Keratinocyte (primary cell): ENCODE data around the gene CDRT4. TPM values are rescaled to one million over a fixed set of nuclear protein-coding genes. Genes with fewer than 3 reads are reported as not detected.

Source experiments
- DNase-seq: peaks from one replicate; pipeline ENCODE4 v3.0.0-alpha.2; 2011; ENCODE audit warnings: low read depth, missing footprints, low spot score
- FAIRE-seq: peaks from 2 replicates; lab custom pipeline; 2011; peaks lifted over from hg19 to GRCh38; lab: Jason Lieb, UNC
- H2AFZ ChIP-seq: 2 replicates; pipeline ENCODE4 v1.6.0; 2012; ENCODE audit warnings: low read length, control low read depth, inconsistent platforms; ENCODE audit not compliant: control insufficient read depth
- H3K27ac ChIP-seq: 2 replicates; pipeline ENCODE4 v1.5.1; 2011; ENCODE audit warnings: low read length; ENCODE audit not compliant: control insufficient read depth, insufficient read depth
- H3K27me3 ChIP-seq: 3 replicates; pipeline ENCODE4 v1.6.0; 2011; ENCODE audit warnings: low read length; ENCODE audit not compliant: control insufficient read depth, insufficient read depth; ENCODE audit errors: extremely low read depth
- H3K36me3 ChIP-seq, 2 experiments: 2 replicates in 1 of 2; 3 replicates in 1 of 2; pipeline ENCODE4 v1.5.1; 2011; ENCODE audit warnings: low read length in 2 of 2, mild to moderate bottlenecking in 1 of 2; ENCODE audit not compliant: control insufficient read depth in 2 of 2, insufficient read depth in 2 of 2; ENCODE audit errors: extremely low read depth in 1 of 2
- H3K4me1 ChIP-seq: 3 replicates; pipeline ENCODE4 v1.5.1; 2011; ENCODE audit warnings: low read length; ENCODE audit not compliant: control insufficient read depth, insufficient read depth; ENCODE audit errors: extremely low read depth
- H3K4me2 ChIP-seq: 3 replicates; pipeline ENCODE4 v1.6.0; 2011; ENCODE audit warnings: low read depth, low read length; ENCODE audit not compliant: control insufficient read depth, insufficient read depth; ENCODE audit errors: extremely low read depth
- H3K4me3 ChIP-seq, 3 experiments: fragments of 200-600 bp in 1 of 3; sonication (generic) in 1 of 3; 2 replicates in 2 of 3; 3 replicates in 1 of 3; pipeline ENCODE4 v1.5.1; 2011 to 2016; ENCODE audit warnings: low read length in 3 of 3, mild to moderate bottlenecking in 3 of 3, control low read depth in 2 of 3, inconsistent platforms in 1 of 3, low read depth in 1 of 3, mixed read lengths in 1 of 3, mixed run types in 1 of 3, moderate library complexity in 1 of 3; ENCODE audit not compliant: control insufficient read depth in 2 of 3, insufficient read depth in 2 of 3; ENCODE audit errors: extremely low read depth in 1 of 3
- H3K79me2 ChIP-seq: 2 replicates; pipeline ENCODE4 v1.6.0; 2012; ENCODE audit warnings: low read length; ENCODE audit not compliant: control insufficient read depth, insufficient read depth
- H3K9ac ChIP-seq: 3 replicates; pipeline ENCODE4 v1.6.0; 2011; ENCODE audit warnings: low read length; ENCODE audit not compliant: control insufficient read depth, insufficient read depth; ENCODE audit errors: extremely low read depth
- H3K9me1 ChIP-seq: 3 replicates; pipeline ENCODE4 v1.6.0; 2011; ENCODE audit warnings: low read length; ENCODE audit not compliant: control insufficient read depth, insufficient read depth; ENCODE audit errors: extremely low read depth
- H3K9me3 ChIP-seq: 2 replicates; pipeline ENCODE4 v1.5.1; 2012; ENCODE audit warnings: low read depth, low read length; ENCODE audit not compliant: control insufficient read depth
- H4K20me1 ChIP-seq: 3 replicates; pipeline ENCODE4 v1.6.0; 2011; ENCODE audit warnings: low read length; ENCODE audit not compliant: control insufficient read depth, insufficient read depth; ENCODE audit errors: extremely low read depth
- EZH2 ChIP-seq: IDR thresholded peaks from one replicate; pipeline ENCODE4 v1.6.1; 2012; ENCODE audit warnings: inconsistent platforms, mild to moderate bottlenecking, low read length, moderate library complexity
- dilution Hi-C: fragments of 300-500 bp; cut with MboI; formaldehyde crosslinking; loops from one replicate; pipeline ENCODE4 v1.7.0; 2020; ENCODE audit warnings: low sequenced_read_pairs; ENCODE audit not compliant: extremely low pct_ligation_motif_present
- polyA plus RNA-seq, 5 experiments: library from polyadenylated mRNA; depleted of rRNA in 3 of 5; stranded (reverse) in 3 of 5; stranded (forward) in 1 of 5; unstranded in 1 of 5; fragments of >200 nt; gene quantifications; 1 replicate in 1 of 5; 2 replicates in 3 of 5; 3 replicates in 1 of 5; pipeline versions ENCODE4 v1.2.1 to v1.2.3, GENCODE V29; 2011 to 2012; ENCODE audit warnings: missing spikeins in 2 of 5, low read depth in 1 of 5, low replicate concordance in 1 of 5
- TF ChIP-seq, protein P1 (sequence below), 3 experiments: IDR thresholded peaks in 1 of 3; conservative IDR thresholded peaks in 1 of 3; optimal IDR thresholded peaks in 1 of 3; 2 replicates in 2 of 3; 3 replicates in 1 of 3; pipeline versions ENCODE3 to v1.5.1; 2011; ENCODE audit warnings: low read length in 3 of 3, mild to moderate bottlenecking in 3 of 3, moderate library complexity in 2 of 3, control low read depth in 1 of 3, inconsistent platforms in 1 of 3; ENCODE audit not compliant: insufficient read depth in 2 of 3; ENCODE audit errors: extremely low read depth in 1 of 3

The CDRT4 gene
- polyA plus RNA-seq, 1 donor (not counting 4 experiments of a cell fraction or from before 2014, with no cell fraction given), result 0.93 TPM

DNA sequence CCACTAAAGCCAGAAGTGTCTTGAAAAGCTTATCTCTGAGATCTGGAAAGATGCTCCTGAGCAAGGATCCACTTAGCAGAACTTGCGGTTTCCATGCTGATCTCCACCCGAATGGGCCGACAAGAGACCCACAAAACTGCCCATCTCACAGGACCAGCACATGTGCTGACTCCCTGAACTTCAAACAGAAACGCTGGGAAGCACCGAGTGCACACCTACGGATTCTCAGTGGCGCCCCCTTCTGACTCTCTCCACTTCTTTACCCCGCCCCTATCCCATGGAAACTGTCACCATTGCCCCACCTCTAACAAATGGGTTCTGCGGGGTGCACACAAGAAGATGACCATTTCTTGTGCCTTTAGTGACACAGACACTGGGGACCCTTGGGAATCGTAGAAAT is 21.4 kb downstream of the CDRT4 start:
- Histone ChIP-seq H3K4me1 (no peaks in the 10 kb centered on the region), H3K9ac (no peak overlapping the region), H3K9me3 (no peaks in the 10 kb centered on the region), H4K20me1 (no peaks in the 10 kb centered on the region), H3K9me1 (no peaks in the 10 kb centered on the region), H3K36me3 (peaks cover 0 to 1% of the 10 kb centered on the region in 2 experiments), H3K4me2 (no peak overlapping the region), H3K79me2 (no peaks in the 10 kb centered on the region), H2AFZ (no peak overlapping the region), H3K27ac (no peak overlapping the region), H3K4me3 (no peak overlapping the region), H3K27me3 (no peaks in the 10 kb centered on the region)
- DNase-seq (no peak), FAIRE-seq (no peak)
- TF ChIP-seq, protein P1, sequence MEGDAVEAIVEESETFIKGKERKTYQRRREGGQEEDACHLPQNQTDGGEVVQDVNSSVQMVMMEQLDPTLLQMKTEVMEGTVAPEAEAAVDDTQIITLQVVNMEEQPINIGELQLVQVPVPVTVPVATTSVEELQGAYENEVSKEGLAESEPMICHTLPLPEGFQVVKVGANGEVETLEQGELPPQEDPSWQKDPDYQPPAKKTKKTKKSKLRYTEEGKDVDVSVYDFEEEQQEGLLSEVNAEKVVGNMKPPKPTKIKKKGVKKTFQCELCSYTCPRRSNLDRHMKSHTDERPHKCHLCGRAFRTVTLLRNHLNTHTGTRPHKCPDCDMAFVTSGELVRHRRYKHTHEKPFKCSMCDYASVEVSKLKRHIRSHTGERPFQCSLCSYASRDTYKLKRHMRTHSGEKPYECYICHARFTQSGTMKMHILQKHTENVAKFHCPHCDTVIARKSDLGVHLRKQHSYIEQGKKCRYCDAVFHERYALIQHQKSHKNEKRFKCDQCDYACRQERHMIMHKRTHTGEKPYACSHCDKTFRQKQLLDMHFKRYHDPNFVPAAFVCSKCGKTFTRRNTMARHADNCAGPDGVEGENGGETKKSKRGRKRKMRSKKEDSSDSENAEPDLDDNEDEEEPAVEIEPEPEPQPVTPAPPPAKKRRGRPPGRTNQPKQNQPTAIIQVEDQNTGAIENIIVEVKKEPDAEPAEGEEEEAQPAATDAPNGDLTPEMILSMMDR (optimal IDR thresholded peaks at IDR 0.05 in 1 of 3, IDR thresholded peaks at IDR 0.05 in 1 of 3, conservative IDR thresholded peaks at IDR 0.05 in 1 of 3; ENCODE audit: extremely low read depth in 1 of 3, insufficient read depth in 2 of 3, low read length in 3 of 3), result no peak
- TF ChIP-seq EZH2, result no peak
- dilution Hi-C loops, result no loop called here

DNA sequence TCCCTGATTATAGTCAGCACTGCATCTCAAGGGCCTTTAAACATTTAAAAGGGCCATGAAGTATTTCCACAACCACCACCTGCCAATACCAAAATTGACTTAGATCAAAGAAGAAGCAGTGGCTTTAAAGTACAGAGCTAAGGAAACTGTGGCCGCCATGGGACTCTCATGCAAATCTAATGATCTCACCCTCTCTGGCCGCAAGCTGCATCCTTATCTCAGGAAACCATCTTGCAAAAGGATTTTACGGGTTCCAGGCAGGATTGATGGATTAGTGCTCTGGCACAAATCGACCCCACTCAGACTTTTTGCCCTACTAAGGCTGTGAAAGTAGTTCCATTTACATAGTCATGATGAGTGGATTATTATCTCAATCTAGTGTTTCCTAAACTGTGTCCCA is 22.6 kb downstream of the CDRT4 start:
- no peaks in the 10 kb centered on the region for H3K9me1 ChIP-seq
- FAIRE-seq (no peak), DNase-seq (no peak)
- H3K27me3 ChIP-seq, result no peaks in the 10 kb centered on the region
- H3K9me3 ChIP-seq, result no peaks in the 10 kb centered on the region
- H3K4me3 ChIP-seq, result no peak overlapping the region
- dilution Hi-C loops, result no loop called here
- H3K27ac ChIP-seq, result no peak overlapping the region
- H3K79me2 ChIP-seq, result no peaks in the 10 kb centered on the region
- no peaks in the 10 kb centered on the region for H4K20me1 ChIP-seq
- H2AFZ ChIP-seq, result no peak overlapping the region
- no peaks in the 10 kb centered on the region for H3K4me1 ChIP-seq
- no peak overlapping the region for H3K4me2 ChIP-seq
- TF ChIP-seq, protein P1 (optimal IDR thresholded peaks at IDR 0.05 in 1 of 3, IDR thresholded peaks at IDR 0.05 in 1 of 3, conservative IDR thresholded peaks at IDR 0.05 in 1 of 3; ENCODE audit: extremely low read depth in 1 of 3, insufficient read depth in 2 of 3, low read length in 3 of 3), result no peak
- TF ChIP-seq EZH2, result no peak
- no peak overlapping the region for H3K9ac ChIP-seq
- no peaks in the 10 kb centered on the region for H3K36me3 ChIP-seq
